Brain microvascular endothelial cell (primary cell): ENCODE data around the gene DPYSL3.
A peak's percentile ranks its signal among the peaks of the same experiment; 100 is the strongest.

Experiments used
- DNase-seq: peaks from one replicate; pipeline ENCODE4 v3.0.0-alpha.2; 2020
- H3K27ac ChIP-seq: fragments of 250-450 bp; sonication (Bioruptor Pico); 2 replicates; pipeline ENCODE4 v1.5.1; 2020; ENCODE audit warnings: mild to moderate bottlenecking, moderate library complexity
- H3K27me3 ChIP-seq: fragments of 250-450 bp; sonication (Bioruptor Pico); replicated peaks from 2 replicates; pipeline ENCODE4 v1.5.1; 2020; ENCODE audit warnings: mild to moderate bottlenecking
- H3K36me3 ChIP-seq: fragments of 250-450 bp; sonication (Bioruptor Pico); replicated peaks from 2 replicates; pipeline ENCODE4 v1.5.1; 2020; ENCODE audit warnings: mild to moderate bottlenecking
- H3K4me3 ChIP-seq: 2 replicates; pipeline ENCODE4 v1.5.1; 2011; ENCODE audit warnings: low read depth, mild to moderate bottlenecking, control low read depth, low read length, moderate library complexity
- CTCF ChIP-seq: IDR thresholded peaks from 2 replicates; pipeline ENCODE4 v1.5.1; 2011; ENCODE audit warnings: low read depth, mild to moderate bottlenecking, moderate library complexity, low read length, control low read depth, inconsistent platforms; ENCODE audit errors: missing control alignments
- in situ Hi-C: cut with HindIII; loops from 2 replicates; pipeline ENCODE4 v1.10.0; 2017; ENCODE audit warnings: low sequenced_read_pairs, low pct_ligation_motif_present

The DPYSL3 gene

GRCh38 chr5:147431586-147431985 is 78.3 kb downstream of the DPYSL3 start:
- no peak for DNase-seq
- H3K27me3 ChIP-seq, result no peaks in the 10 kb centered on the region
- TF ChIP-seq CTCF, result no peak
- H3K36me3 ChIP-seq, result no peaks in the 10 kb centered on the region
- in situ Hi-C loops, result no loop called here
- no peak overlapping the region for H3K4me3 ChIP-seq
- H3K27ac ChIP-seq, result no peak overlapping the region

DNA sequence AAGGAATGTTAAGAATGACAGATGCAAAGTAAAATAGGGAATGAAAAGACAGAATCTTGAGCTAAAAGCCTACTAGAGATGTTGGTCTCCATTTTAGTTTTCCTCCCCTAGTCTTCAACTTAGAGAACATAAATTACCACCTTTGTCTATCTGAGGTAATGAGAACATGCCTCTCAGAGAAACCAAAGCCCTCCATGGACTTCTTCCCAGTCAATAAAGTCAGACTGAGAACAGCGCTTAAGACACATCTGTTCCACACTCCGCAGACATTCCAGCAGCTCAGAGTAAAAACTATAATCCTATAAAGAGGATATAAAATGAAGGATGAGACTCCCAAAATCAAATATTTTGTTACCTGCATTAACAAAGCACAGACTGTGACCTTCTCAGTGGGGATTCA is 79.2 kb downstream of the DPYSL3 start:
- H3K27me3 ChIP-seq, result no peaks in the 10 kb centered on the region
- no peak overlapping the region for H3K27ac ChIP-seq
- in situ Hi-C loops, result no loop called here
- no peaks in the 10 kb centered on the region for H3K36me3 ChIP-seq
- no peak for TF ChIP-seq CTCF
- H3K4me3 ChIP-seq, result no peak overlapping the region
- DNase-seq, result no peak

DNA sequence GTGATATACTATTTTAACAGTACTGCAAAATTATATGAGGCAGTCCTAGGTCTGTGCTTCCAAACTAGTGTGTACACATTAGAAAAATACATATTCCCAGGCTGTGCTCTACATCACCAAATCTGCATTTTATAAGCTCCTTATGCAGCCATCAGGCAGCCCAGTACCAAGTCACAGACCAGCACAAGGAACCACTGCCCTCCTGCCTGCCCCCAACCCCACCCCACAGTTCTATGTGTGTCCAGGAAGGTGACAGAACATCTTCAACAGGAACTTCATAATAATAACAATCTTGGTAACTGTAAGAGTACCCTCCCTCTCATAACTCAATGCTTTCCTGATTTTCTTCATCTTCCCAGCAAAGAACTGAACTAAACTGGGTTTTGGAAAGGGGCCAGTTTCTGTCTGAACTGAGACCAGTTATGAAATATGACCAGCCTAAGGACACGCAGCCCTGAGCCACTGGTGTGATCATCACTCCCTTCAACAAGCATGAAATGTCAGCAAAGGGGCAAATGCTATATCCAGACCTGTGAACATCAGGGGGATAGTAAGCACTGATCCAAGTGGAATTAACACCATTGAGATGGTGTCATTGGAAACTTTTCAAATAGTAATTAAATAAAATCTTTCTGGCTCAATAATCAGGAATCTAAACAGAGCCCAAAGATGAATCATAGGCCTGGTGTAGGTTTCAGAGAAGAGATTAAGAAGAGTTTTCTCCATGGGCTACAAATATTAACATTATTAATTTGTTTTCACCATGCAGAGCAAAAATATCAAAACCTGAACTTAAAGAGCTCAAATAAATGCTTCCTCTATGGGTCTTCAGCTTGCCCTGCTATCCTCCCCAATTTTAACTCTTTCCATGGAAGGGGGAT is 82.1 kb downstream of the DPYSL3 start:
- H3K27ac ChIP-seq, result no peak overlapping the region
- in situ Hi-C loops, result no loop called here
- no peak overlapping the region for H3K4me3 ChIP-seq
- H3K27me3 ChIP-seq, result no peaks in the 10 kb centered on the region
- peak; percentile 16 for DNase-seq
- no peaks in the 10 kb centered on the region for H3K36me3 ChIP-seq
- no peak for TF ChIP-seq CTCF

DNA sequence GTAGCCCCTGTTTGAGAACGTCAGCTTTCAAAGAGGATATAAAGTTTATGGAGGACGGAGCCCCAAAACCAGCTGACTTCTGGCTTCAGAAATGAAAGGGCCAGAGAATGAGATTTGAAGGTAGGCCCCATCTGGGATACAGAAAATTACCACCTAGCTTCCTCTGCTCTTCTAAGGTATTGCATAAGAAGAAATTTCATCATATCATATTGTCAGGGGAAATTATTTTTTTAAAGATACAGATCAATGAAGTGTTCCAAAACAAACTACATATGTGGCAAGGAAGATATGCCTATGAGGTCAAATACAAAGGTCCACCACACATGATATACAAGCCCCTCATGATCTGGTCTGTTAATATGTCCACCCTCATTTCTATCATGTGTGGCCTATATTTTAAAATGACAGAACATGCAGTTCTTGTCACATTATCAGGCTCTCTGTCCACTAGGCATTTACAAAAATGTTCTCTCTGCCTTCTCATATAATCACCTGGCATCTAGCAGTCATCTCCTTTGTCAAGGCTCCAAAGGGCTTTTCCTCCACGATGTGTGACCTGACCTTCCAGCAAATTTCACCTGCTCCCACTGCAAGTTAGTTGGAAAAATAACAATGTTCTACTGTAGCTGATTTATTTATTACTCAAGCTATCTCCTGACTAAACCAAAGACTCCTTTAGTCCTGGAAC is 83.1 kb downstream of the DPYSL3 start:
- no peak for DNase-seq
- no peak for TF ChIP-seq CTCF
- in situ Hi-C loops, result no loop called here
- H3K27me3 ChIP-seq, result no peaks in the 10 kb centered on the region
- H3K36me3 ChIP-seq, result no peaks in the 10 kb centered on the region
- no peak overlapping the region for H3K4me3 ChIP-seq
- no peak overlapping the region for H3K27ac ChIP-seq

GRCh38 chr5:147418613-147419012 is 91.3 kb downstream of the DPYSL3 start:
- no peak for DNase-seq
- H3K4me3 ChIP-seq, result no peak overlapping the region
- in situ Hi-C loops, result no loop called here
- H3K27me3 ChIP-seq, result no peaks in the 10 kb centered on the region
- H3K36me3 ChIP-seq, result no peaks in the 10 kb centered on the region
- H3K27ac ChIP-seq, result no peak overlapping the region
- TF ChIP-seq CTCF, result no peak
